ENCODE measurements around the gene NCKAP5. TPM values are rescaled to one million over a fixed set of nuclear protein-coding genes. Genes with fewer than 3 reads are reported as not detected.

The NCKAP5 gene
- polyA plus RNA-seq, 3 donors: 0.16 to 0.34 (median 0.30) TPM

- 45 to 78% (median 72%) methylated on average over 1 of the region's 1 CpG for WGBS, 3 donors
- H3K27ac ChIP-seq (ENCODE audit: low read depth, low read length): no peak overlapping the region
Observed at GRCh38 chr2:132754392-132754791, 813.9 kb downstream of the NCKAP5 start.

- 89 to 93% (median 91%) methylated on average over 5 of the region's 5 CpGs for WGBS, 3 donors
- H3K27ac ChIP-seq (ENCODE audit: low read depth, low read length): no peak overlapping the region
Observed at GRCh38 chr2:132752421-132753206, 815.6 kb downstream of the NCKAP5 start.

- H3K27ac ChIP-seq (ENCODE audit: low read depth, low read length): no peak overlapping the region
Observed at GRCh38 chr2:132751836-132752235, 816.4 kb downstream of the NCKAP5 start.

DNA sequence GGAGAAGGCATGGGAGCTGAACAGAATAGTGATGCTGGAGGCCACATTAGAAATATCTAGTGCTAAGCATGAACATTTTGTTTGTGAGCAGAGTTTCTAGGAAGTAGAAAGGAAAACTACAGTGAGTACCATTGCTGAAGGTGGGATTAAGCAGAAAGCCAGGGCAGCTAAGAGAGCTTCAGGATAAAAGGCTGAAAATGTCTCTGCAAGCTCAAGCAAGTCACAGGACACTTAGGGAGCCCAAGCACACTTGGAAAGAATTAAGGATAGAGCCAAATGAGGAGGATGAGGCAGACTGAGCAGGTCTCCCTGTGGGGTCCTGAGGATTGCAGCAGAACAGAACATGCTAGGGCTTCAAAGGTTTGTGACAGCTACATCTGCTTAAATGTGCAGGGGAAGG, 817.7 kb downstream of the NCKAP5 start:
- H3K27ac ChIP-seq (ENCODE audit: low read depth, low read length): no peak overlapping the region

DNA sequence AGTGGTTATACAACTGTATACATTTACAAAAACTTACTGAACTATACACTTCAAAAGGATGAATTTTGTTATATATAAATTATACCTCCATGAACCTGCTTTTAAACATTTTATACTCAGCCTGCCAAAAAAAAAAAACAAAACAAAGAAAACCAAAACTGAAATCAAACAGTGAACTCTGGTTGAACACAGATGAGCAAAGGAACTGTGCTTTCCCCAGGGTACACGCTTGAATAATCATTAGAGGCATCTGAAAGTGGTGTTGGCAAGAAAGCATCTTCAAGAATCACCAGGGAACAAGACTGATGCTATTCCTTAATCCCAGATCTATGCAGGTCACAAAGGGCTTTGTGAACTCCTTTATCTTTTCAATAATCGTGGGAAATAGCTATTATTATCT, 821.2 kb downstream of the NCKAP5 start:
- WGBS, 3 donors: 58 to 68% (median 60%) methylated on average over 2 of the region's 2 CpGs
- no peak overlapping the region for H3K27ac ChIP-seq (ENCODE audit: low read depth, low read length)

DNA sequence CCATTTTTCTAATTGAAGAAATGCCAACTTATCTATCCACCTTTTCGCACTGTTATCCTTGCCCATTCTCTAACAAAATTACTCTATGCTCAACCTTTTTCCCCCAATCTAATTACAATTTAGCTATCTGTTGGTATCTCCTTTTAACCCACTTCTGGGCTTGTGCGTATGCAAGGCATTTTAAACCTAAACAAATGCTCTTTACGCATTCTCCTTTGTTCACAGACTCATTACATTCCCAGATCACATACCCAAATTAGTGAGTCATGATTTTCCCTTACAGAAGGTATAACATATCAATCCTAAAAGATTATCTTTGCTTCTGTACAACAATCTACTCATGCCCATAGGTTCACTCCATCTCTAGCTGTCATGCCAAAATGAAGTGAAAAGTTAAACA, 826.5 kb downstream of the NCKAP5 start:
- WGBS, 3 donors: 80 to 94% (median 87%) methylated on average over 3 of the region's 3 CpGs
- no peak overlapping the region for H3K27ac ChIP-seq (ENCODE audit: low read depth, low read length)

DNA sequence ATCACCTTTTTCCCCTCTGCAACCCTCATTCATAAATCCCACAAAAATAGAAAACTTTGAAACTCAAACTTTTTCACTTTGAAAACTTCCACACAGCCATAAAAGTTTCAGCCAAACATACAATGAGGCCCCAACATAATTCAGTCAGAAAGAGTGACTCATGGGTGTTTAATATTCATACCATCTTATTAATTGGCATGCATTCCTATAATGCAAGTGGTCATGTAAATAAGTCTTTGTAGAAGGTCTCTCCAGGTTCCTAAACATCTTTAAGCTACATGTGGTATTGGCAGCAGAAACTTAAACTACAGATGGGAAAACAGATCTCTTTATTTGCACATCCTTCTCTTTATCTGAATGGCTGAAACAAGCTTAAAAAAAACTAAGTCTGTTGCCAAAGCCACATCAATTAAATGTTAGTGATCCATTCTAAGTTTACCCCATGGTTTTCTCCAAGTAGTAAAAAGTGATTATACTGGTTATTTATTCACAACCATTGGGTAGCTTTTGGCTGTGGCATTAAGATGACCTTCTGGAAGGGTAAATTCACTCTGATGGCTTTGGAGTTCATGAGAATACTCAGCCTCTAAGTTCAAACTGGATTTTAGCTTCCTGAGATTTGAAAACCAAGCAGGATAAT, 828.1 kb downstream of the NCKAP5 start:
- H3K27ac ChIP-seq (ENCODE audit: low read depth, low read length): no peak overlapping the region

DNA sequence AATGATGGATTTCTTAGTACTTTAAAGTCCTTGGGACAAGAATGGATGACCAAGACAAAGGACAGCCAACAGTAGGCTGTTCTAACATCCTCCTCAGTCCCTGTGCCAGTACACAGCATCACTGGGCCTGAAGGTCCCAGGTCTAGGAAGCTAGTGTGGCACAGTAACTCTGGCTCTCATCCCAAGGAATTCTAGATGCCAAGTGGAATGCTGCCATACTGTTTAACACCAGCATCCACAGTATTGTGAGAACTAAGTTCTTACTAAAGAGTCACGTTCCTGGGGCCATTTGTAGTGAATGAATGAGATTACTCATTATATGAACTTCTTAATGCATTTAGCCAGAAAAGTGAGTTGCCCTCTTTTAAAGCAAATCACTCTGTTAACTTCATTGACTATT, 830.0 kb downstream of the NCKAP5 start:
- 81 to 89% (median 81%) methylated on average over 1 of the region's 1 CpG for WGBS, 3 donors
- H3K27ac ChIP-seq (ENCODE audit: low read depth, low read length): no peak overlapping the region

GRCh38 chr2:132736059-132736458, 832.2 kb downstream of the NCKAP5 start:
- WGBS, 3 donors: 84 to 88% (median 86%) methylated on average over 1 of the region's 1 CpG
- H3K27ac ChIP-seq (ENCODE audit: low read depth, low read length): no peak overlapping the region

DNA sequence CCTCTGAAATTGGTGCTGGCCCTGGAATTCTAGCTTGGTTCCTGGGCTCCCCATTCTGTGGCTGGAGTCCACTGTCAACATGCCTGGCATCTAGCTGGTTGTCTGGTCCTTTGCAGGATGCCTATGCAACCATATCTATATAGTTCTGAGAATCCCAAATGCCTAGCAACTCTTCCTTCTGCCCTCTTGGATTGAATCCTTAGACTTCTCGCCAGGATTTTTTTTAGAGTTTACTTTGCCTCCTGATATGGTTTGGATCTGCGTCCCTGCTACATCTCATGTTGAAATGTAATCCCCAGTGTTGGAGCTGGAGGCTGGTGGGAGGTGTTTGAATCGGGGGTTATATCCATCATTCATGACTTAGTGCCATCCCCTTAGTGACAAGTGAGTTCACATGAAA, 833.3 kb downstream of the NCKAP5 start:
- 68 to 84% (median 82%) methylated on average over 3 of the region's 3 CpGs for WGBS, 3 donors
- H3K27ac ChIP-seq (ENCODE audit: low read depth, low read length): no peak overlapping the region

- WGBS, 3 donors: 79 to 88% (median 84%) methylated on average over 6 of the region's 6 CpGs
- H3K27ac ChIP-seq (ENCODE audit: low read depth, low read length): no peak overlapping the region
Observed at GRCh38 chr2:132733094-132733493, 835.2 kb downstream of the NCKAP5 start.

- WGBS, 3 donors: 88 to 91% (median 88%) methylated on average over 6 of the region's 6 CpGs
Observed at GRCh38 chr2:132732694-132733093, 835.6 kb downstream of the NCKAP5 start.

GRCh38 chr2:132731441-132731840, 836.8 kb downstream of the NCKAP5 start:
- no peak overlapping the region for H3K27ac ChIP-seq (ENCODE audit: low read depth, low read length)
- WGBS, 3 donors: 93 to 94% (median 94%) methylated on average over 5 of the region's 5 CpGs

More at GRCh38 chr2:132732694-132733093, 835.6 kb downstream of the NCKAP5 start:
- no peak overlapping the region for H3K27ac ChIP-seq (ENCODE audit: low read depth, low read length)

DNA sequence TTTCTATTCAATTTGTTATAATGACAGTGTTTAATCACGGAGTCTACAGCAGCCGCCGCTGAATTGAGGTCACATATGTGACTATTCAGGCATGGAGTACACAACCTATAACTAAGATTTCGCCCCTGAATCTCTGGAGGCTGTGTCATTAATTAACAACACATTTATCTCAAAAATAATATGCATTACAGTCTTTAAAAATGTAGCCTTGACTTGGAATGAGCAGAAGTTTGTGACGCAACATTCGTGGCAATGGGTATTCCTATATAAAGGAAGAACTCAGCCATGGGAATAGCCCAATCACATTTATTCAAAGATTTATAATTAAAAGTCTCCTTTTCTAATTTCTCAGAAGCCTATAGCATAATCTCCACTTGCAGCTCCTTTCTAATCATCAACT, 837.7 kb downstream of the NCKAP5 start:
- WGBS, 3 donors: 88 to 90% (median 89%) methylated on average over 6 of the region's 6 CpGs
- no peak overlapping the region for H3K27ac ChIP-seq (ENCODE audit: low read depth, low read length)

GRCh38 chr2:132729522-132729921, 838.7 kb downstream of the NCKAP5 start:
- H3K27ac ChIP-seq (ENCODE audit: low read depth, low read length): no peak overlapping the region

DNA sequence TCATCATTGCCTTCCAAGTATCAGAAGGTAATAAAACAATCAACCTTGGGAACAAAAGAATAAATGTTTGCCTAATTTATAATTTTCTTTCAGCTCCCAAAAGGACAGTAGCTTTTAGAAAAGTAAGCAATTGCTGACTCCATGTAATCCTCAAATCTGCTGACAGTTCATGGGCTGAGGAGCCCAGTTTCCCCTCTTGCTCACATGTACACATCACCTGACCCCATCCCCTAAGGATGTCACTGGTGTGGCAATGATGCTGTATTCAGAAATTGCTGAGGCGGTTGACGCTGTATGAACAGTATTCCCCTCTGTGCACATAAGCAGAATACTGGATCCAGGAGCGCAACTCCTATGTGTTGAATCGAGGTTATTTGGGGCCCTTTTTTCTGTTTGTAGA, 842.1 kb downstream of the NCKAP5 start:
- 90 to 94% (median 93%) methylated on average over 4 of the region's 4 CpGs for WGBS, 3 donors
- no peak overlapping the region for H3K27ac ChIP-seq (ENCODE audit: low read depth, low read length)

GRCh38 chr2:132725748-132726147, 842.5 kb downstream of the NCKAP5 start:
- no peak overlapping the region for H3K27ac ChIP-seq (ENCODE audit: low read depth, low read length)
- 73 to 80% (median 76%) methylated on average over 9 of the region's 9 CpGs for WGBS, 3 donors

DNA sequence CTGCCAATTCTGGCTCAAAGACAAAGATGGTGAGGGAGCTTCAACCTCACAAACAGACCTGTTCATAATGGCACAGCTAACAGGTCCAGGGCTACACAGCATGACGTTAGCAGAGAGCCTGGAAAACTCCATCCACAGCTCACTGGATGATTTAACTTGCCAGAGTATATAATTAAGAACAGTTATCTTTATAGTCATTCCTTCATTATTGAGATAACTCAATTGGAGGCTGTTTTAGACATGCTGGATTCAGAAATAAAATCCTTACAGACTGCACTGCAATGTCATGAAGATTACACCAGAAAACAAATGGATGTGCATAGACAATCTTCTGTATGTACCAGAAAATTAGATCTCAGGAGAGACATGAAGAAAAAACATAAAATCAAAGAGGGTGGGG, 843.1 kb downstream of the NCKAP5 start:
- WGBS, 3 donors: 50 to 66% (median 50%) methylated on average over 1 of the region's 1 CpG
- no peak overlapping the region for H3K27ac ChIP-seq (ENCODE audit: low read depth, low read length)

GRCh38 chr2:132721938-132722337, 846.3 kb downstream of the NCKAP5 start:
- no peak overlapping the region for H3K27ac ChIP-seq (ENCODE audit: low read depth, low read length)
- 87 to 95% (median 90%) methylated on average over 2 of the region's 2 CpGs for WGBS, 3 donors

GRCh38 chr2:132720393-132720792, 847.9 kb downstream of the NCKAP5 start:
- 70 to 85% (median 76%) methylated on average over 4 of the region's 4 CpGs for WGBS, 3 donors

More at GRCh38 chr2:132720393-132720792, 847.9 kb downstream of the NCKAP5 start:
- no peak overlapping the region for H3K27ac ChIP-seq (ENCODE audit: low read depth, low read length)

Data from adipose tissue (tissue), 3 donors.